Brain microvascular endothelial cell (primary cell): Measurements from ENCODE around the gene ZNF444.

Experiments used
- DNase-seq: peaks from one replicate; pipeline ENCODE4 v3.0.0-alpha.2; 2020
- H3K27ac ChIP-seq: fragments of 250-450 bp; sonication (Bioruptor Pico); 2 replicates; pipeline ENCODE4 v1.5.1; 2020; ENCODE audit warnings: mild to moderate bottlenecking, moderate library complexity
- H3K27me3 ChIP-seq: fragments of 250-450 bp; sonication (Bioruptor Pico); replicated peaks from 2 replicates; pipeline ENCODE4 v1.5.1; 2020; ENCODE audit warnings: mild to moderate bottlenecking
- H3K36me3 ChIP-seq: fragments of 250-450 bp; sonication (Bioruptor Pico); replicated peaks from 2 replicates; pipeline ENCODE4 v1.5.1; 2020; ENCODE audit warnings: mild to moderate bottlenecking
- H3K4me3 ChIP-seq: 2 replicates; pipeline ENCODE4 v1.5.1; 2011; ENCODE audit warnings: low read depth, mild to moderate bottlenecking, control low read depth, low read length, moderate library complexity
- CTCF ChIP-seq: IDR thresholded peaks from 2 replicates; pipeline ENCODE4 v1.5.1; 2011; ENCODE audit warnings: low read depth, mild to moderate bottlenecking, moderate library complexity, low read length, control low read depth, inconsistent platforms; ENCODE audit errors: missing control alignments
- in situ Hi-C: cut with HindIII; loops from 2 replicates; pipeline ENCODE4 v1.10.0; 2017; ENCODE audit warnings: low sequenced_read_pairs, low pct_ligation_motif_present

ZNF444 gene

GRCh38 chr19:56132316-56132822 is 8.7 kb upstream of the ZNF444 start:
- DNase-seq = no peak
- Histone ChIP-seq H3K4me3 (no peak overlapping the region), H3K27ac (no peak overlapping the region), H3K27me3 (no peaks in the 10 kb centered on the region), H3K36me3 (no peaks in the 10 kb centered on the region)
- in situ Hi-C loops = no loop called here
- no peak for TF ChIP-seq CTCF

GRCh38 chr19:56133858-56134653 is 7.0 kb upstream of the ZNF444 start:
- H3K4me3 ChIP-seq = no peak overlapping the region
- DNase-seq = no peak
- no peaks in the 10 kb centered on the region for H3K36me3 ChIP-seq
- no peak for TF ChIP-seq CTCF
- in situ Hi-C loops = no loop called here
- H3K27ac ChIP-seq = no peak overlapping the region
- no peaks in the 10 kb centered on the region for H3K27me3 ChIP-seq

GRCh38 chr19:56134654-56134921 is 6.5 kb upstream of the ZNF444 start:
- H3K4me3 ChIP-seq = no peak overlapping the region
- DNase-seq = no peak
- no peak overlapping the region for H3K27ac ChIP-seq
- in situ Hi-C loops = no loop called here
- H3K36me3 ChIP-seq = no peaks in the 10 kb centered on the region
- no peaks in the 10 kb centered on the region for H3K27me3 ChIP-seq
- TF ChIP-seq CTCF = no peak

- in situ Hi-C loops = no loop called here
Measured at GRCh38 chr19:56136362-56136761, 4.7 kb upstream of the ZNF444 start.

GRCh38 chr19:56137405-56137804 is 3.7 kb upstream of the ZNF444 start:
- Histone ChIP-seq H3K36me3 (no peaks in the 10 kb centered on the region), H3K27me3 (no peaks in the 10 kb centered on the region), H3K27ac (no peak overlapping the region), H3K4me3 (no peak overlapping the region)
- in situ Hi-C loops = no loop called here
- TF ChIP-seq CTCF = no peak
- DNase-seq = no peak

More at GRCh38 chr19:56136362-56136761, 4.7 kb upstream of the ZNF444 start:
- H3K27ac ChIP-seq = no peak overlapping the region
- no peak overlapping the region for H3K4me3 ChIP-seq
- no peak for TF ChIP-seq CTCF
- H3K27me3 ChIP-seq = no peaks in the 10 kb centered on the region
- no peak for DNase-seq
- no peaks in the 10 kb centered on the region for H3K36me3 ChIP-seq

GRCh38 chr19:56138069-56138468 is 3.0 kb upstream of the ZNF444 start:
- DNase-seq = no peak
- Histone ChIP-seq H3K27ac (no peak overlapping the region), H3K36me3 (peaks cover 4% of the 10 kb centered on the region), H3K4me3 (no peak overlapping the region), H3K27me3 (no peaks in the 10 kb centered on the region)
- in situ Hi-C loops = no loop called here
- TF ChIP-seq CTCF = no peak
